ENCODE results near the gene RBFOX2. TPM values are rescaled to one million over a fixed set of nuclear protein-coding genes. Genes with fewer than 3 reads are reported as not detected.
"Not testable (repeated sequence)": the region's sequence is repeated elsewhere in the genome, so short reads cannot be mapped to it uniquely, and the experiment has no call there.

The RBFOX2 gene
- total RNA-seq, 1 experiment from 2014 or later, result 147 TPM

- Histone ChIP-seq H3K9me3 (replicated peaks) (no peaks in the 10 kb centered on the region), H3K27ac (no peak overlapping the region), H3K4me3 (peak overlapping the region; percentile 89), H3K36me3 (0 out of 2 replicates have a peak, but pooled peaks cover 3% of the 10 kb centered on the region), H3K27me3 (no peaks in the 10 kb centered on the region), H3K4me1 (peaks cover 2% of the 10 kb centered on the region; the same call in 1 of the 2 replicates)
- DNase-seq, result peak; percentile 18 to 50
Observed at GRCh38 chr22:36026741-36027140, 1.9 kb downstream of the RBFOX2 start.

- DNase-seq, result no peak
- peaks cover 2% of the 10 kb centered on the region for H3K4me1 ChIP-seq
- no peak overlapping the region for H3K4me3 ChIP-seq
- no peaks in the 10 kb centered on the region for H3K9me3 ChIP-seq (replicated peaks)
- H3K27ac ChIP-seq, result no peak overlapping the region
- H3K36me3 ChIP-seq, result peaks cover 3% of the 10 kb centered on the region; the same call in 1 of the 2 replicates
- no peaks in the 10 kb centered on the region for H3K27me3 ChIP-seq
Observed at GRCh38 chr22:36022697-36023096, 5.9 kb downstream of the RBFOX2 start.

GRCh38 chr22:36022162-36022561 is 6.5 kb downstream of the RBFOX2 start:
- no peaks in the 10 kb centered on the region for H3K9me3 ChIP-seq (replicated peaks)
- H3K4me1 ChIP-seq, result peaks cover 2% of the 10 kb centered on the region
- peaks cover 3% of the 10 kb centered on the region; the same call in 1 of the 2 replicates for H3K36me3 ChIP-seq
- H3K27me3 ChIP-seq, result no peaks in the 10 kb centered on the region
- no peak overlapping the region for H3K4me3 ChIP-seq
- no peak for DNase-seq
- no peak overlapping the region for H3K27ac ChIP-seq

- Histone ChIP-seq H3K9me3 (replicated peaks) (no peaks in the 10 kb centered on the region), H3K4me3 (no peak overlapping the region), H3K4me1 (peaks cover 2% of the 10 kb centered on the region), H3K36me3 (peaks cover 3% of the 10 kb centered on the region; the same call in 1 of the 2 replicates), H3K27ac (no peak overlapping the region), H3K27me3 (no peaks in the 10 kb centered on the region)
- peak in 1 of 2 experiments; percentile 27 for DNase-seq
Observed at GRCh38 chr22:36021606-36022153, 6.9 kb downstream of the RBFOX2 start.

GRCh38 chr22:36020865-36021264 is 7.8 kb downstream of the RBFOX2 start:
- H3K9me3 ChIP-seq (replicated peaks); H3K27me3 ChIP-seq; H3K36me3 ChIP-seq; DNase-seq; H3K4me3 ChIP-seq; H3K4me1 ChIP-seq; H3K27ac ChIP-seq: not testable (repeated sequence)

- H3K36me3 ChIP-seq, result peaks cover 3% of the 10 kb centered on the region; the same call in 1 of the 2 replicates
- H3K4me1 ChIP-seq, result peaks cover 2% of the 10 kb centered on the region
- H3K4me3 ChIP-seq, result no peak overlapping the region
- no peak overlapping the region for H3K27ac ChIP-seq
- H3K27me3 ChIP-seq, result no peaks in the 10 kb centered on the region
- no peak for DNase-seq
- H3K9me3 ChIP-seq (replicated peaks), result no peaks in the 10 kb centered on the region
Observed at GRCh38 chr22:36017651-36018091, 11.0 kb downstream of the RBFOX2 start.

- H3K36me3 ChIP-seq, result no peaks in the 10 kb centered on the region; the same call in 1 of the 2 replicates
- H3K27ac ChIP-seq, result no peak overlapping the region
- no peaks in the 10 kb centered on the region for H3K9me3 ChIP-seq (replicated peaks)
- no peak overlapping the region for H3K4me3 ChIP-seq
- H3K27me3 ChIP-seq, result no peaks in the 10 kb centered on the region
- H3K4me1 ChIP-seq, result peaks cover 3% of the 10 kb centered on the region; the same call in 1 of the 2 replicates
- no peak for DNase-seq
Observed at GRCh38 chr22:36016684-36017083, 11.9 kb downstream of the RBFOX2 start.

GRCh38 chr22:36015811-36016529 is 12.7 kb downstream of the RBFOX2 start:
- H3K27me3 ChIP-seq, result no peaks in the 10 kb centered on the region
- no peak overlapping the region for H3K27ac ChIP-seq
- no peak overlapping the region for H3K4me3 ChIP-seq
- peaks cover 9% of the 10 kb centered on the region for H3K4me1 ChIP-seq
- DNase-seq, result no peak
- no peaks in the 10 kb centered on the region for H3K9me3 ChIP-seq (replicated peaks)
- no peaks in the 10 kb centered on the region; the same call in 1 of the 2 replicates for H3K36me3 ChIP-seq

GRCh38 chr22:36015155-36015810 is 13.3 kb downstream of the RBFOX2 start:
- Histone ChIP-seq H3K27me3 (no peaks in the 10 kb centered on the region), H3K9me3 (replicated peaks) (no peaks in the 10 kb centered on the region), H3K4me1 (peaks cover 16% of the 10 kb centered on the region), H3K4me3 (no peak overlapping the region), H3K27ac (no peak overlapping the region), H3K36me3 (no peaks in the 10 kb centered on the region; the same call in 1 of the 2 replicates)
- no peak for DNase-seq

- DNase-seq, result no peak
- Histone ChIP-seq H3K27me3 (no peaks in the 10 kb centered on the region), H3K9me3 (replicated peaks) (no peaks in the 10 kb centered on the region), H3K4me3 (no peak overlapping the region), H3K36me3 (no peaks in the 10 kb centered on the region; the same call in 1 of the 2 replicates), H3K27ac (no peak overlapping the region), H3K4me1 (peaks cover 22% of the 10 kb centered on the region)
Observed at GRCh38 chr22:36014546-36015074, 14.0 kb downstream of the RBFOX2 start.

GRCh38 chr22:36012332-36012731 is 16.3 kb downstream of the RBFOX2 start:
- no peak for DNase-seq
- Histone ChIP-seq H3K27ac (no peak overlapping the region), H3K4me3 (no peak overlapping the region), H3K36me3 (no peaks in the 10 kb centered on the region), H3K27me3 (no peaks in the 10 kb centered on the region), H3K9me3 (replicated peaks) (no peaks in the 10 kb centered on the region), H3K4me1 (peaks cover 30% of the 10 kb centered on the region)

GRCh38 chr22:36010882-36011281 is 17.7 kb downstream of the RBFOX2 start:
- H3K27me3 ChIP-seq, result no peaks in the 10 kb centered on the region
- no peaks in the 10 kb centered on the region for H3K36me3 ChIP-seq
- H3K27ac ChIP-seq, result no peak overlapping the region; the same call in 1 of the 2 replicates
- H3K4me3 ChIP-seq, result no peak overlapping the region
- no peaks in the 10 kb centered on the region for H3K9me3 ChIP-seq (replicated peaks)
- H3K4me1 ChIP-seq, result peaks cover 30% of the 10 kb centered on the region
- peak in 1 of 2 experiments; percentile 33 for DNase-seq

GRCh38 chr22:36010090-36010489 is 18.5 kb downstream of the RBFOX2 start:
- no peaks in the 10 kb centered on the region for H3K9me3 ChIP-seq (replicated peaks)
- peaks cover 30% of the 10 kb centered on the region for H3K4me1 ChIP-seq
- H3K36me3 ChIP-seq, result no peaks in the 10 kb centered on the region
- H3K27ac ChIP-seq, result no peak overlapping the region
- H3K27me3 ChIP-seq, result no peaks in the 10 kb centered on the region
- no peak overlapping the region for H3K4me3 ChIP-seq
- peak in 1 of 2 experiments; percentile 40 for DNase-seq

GRCh38 chr22:36009085-36009484 is 19.5 kb downstream of the RBFOX2 start:
- H3K4me1 ChIP-seq, result peaks cover 30% of the 10 kb centered on the region
- H3K27ac ChIP-seq, result no peak overlapping the region
- H3K9me3 ChIP-seq (replicated peaks), result no peaks in the 10 kb centered on the region
- DNase-seq, result no peak
- no peaks in the 10 kb centered on the region for H3K27me3 ChIP-seq
- no peak overlapping the region for H3K4me3 ChIP-seq
- H3K36me3 ChIP-seq, result no peaks in the 10 kb centered on the region

- H3K4me1 ChIP-seq, result peaks cover 30% of the 10 kb centered on the region
- no peak for DNase-seq
- H3K4me3 ChIP-seq, result no peak overlapping the region
- H3K27me3 ChIP-seq, result no peaks in the 10 kb centered on the region
- H3K36me3 ChIP-seq, result no peaks in the 10 kb centered on the region
- H3K27ac ChIP-seq, result no peak overlapping the region
- no peaks in the 10 kb centered on the region for H3K9me3 ChIP-seq (replicated peaks)
Observed at GRCh38 chr22:36008565-36008964, 20.1 kb downstream of the RBFOX2 start.

Measured in SJCRH30 (cell line).